Progenitor cell of endocrine pancreas (in vitro differentiated cells): ENCODE measurements around the gene PKMYT1. TPM values are rescaled to one million over a fixed set of nuclear protein-coding genes. Genes with fewer than 3 reads are reported as not detected.
"Not testable (repeated sequence)": the region's sequence is repeated elsewhere in the genome, so short reads cannot be mapped to it uniquely, and the experiment has no call there.

ENCODE experiments used
- DNase-seq: peaks from one replicate; pipeline ENCODE4 v3.0.0; 2021; ENCODE audit warnings: low spot score; ENCODE audit not compliant: unreplicated experiment
- H3K27ac Mint-ChIP-seq: 2 replicates; pipeline ENCODE4 v1.8.0; 2021; ENCODE audit warnings: mild to moderate bottlenecking, moderate library complexity, mixed read lengths
- H3K27me3 Mint-ChIP-seq: 2 replicates; pipeline ENCODE4 v1.8.0; 2021; ENCODE audit warnings: mixed read lengths
- H3K36me3 Mint-ChIP-seq: 2 replicates; pipeline ENCODE4 v1.8.0; 2022; ENCODE audit warnings: mixed read lengths; ENCODE audit not compliant: insufficient read depth
- H3K4me1 Mint-ChIP-seq: 2 replicates; pipeline ENCODE4 v1.8.0; 2021; ENCODE audit warnings: low read depth, mixed read lengths
- H3K4me3 Mint-ChIP-seq: 2 replicates; pipeline ENCODE4 v1.8.0; 2021; ENCODE audit warnings: low read depth, mild to moderate bottlenecking, moderate library complexity, mixed read lengths
- H3K9me3 Mint-ChIP-seq: 2 replicates; pipeline ENCODE4 v1.8.0; 2021; ENCODE audit warnings: low read depth, mixed read lengths
- total RNA-seq: library from RNA; stranded (reverse); gene quantifications from 2 replicates; pipeline ENCODE4 v1.2.1, GENCODE V29; 2021
- TF ChIP-seq, protein P1 (sequence below): fragments of 200-600 bp; sonication (generic); IDR thresholded peaks from one replicate; pipeline ENCODE4 v1.5.0; 2021; ENCODE audit warnings: antibody characterized with exemption, mild to moderate bottlenecking; ENCODE audit not compliant: unreplicated experiment

PKMYT1 gene
- total RNA-seq, 1 donor from 2014 or later, result 36.5 TPM

DNA sequence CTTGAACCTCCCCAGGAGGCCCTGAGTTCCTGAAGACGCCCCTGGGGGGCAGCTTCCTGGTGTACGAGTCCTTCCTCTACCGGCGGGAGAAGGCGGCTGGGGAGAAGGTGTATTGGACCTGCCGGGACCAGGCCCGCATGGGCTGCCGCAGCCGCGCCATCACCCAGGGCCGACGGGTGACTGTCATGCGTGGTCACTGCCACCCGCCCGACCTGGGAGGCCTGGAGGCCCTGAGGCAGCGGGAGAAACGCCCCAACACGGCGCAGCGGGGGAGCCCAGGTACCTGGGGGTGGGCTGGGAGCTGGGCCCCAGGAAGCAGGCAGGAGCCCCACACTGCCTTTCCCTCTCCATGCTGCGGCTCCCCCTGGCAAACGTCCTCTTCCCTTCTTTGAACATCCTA lies 46.5 kb downstream of the PKMYT1 start:
- H3K4me1 Mint-ChIP-seq, result peaks cover 5% of the 10 kb centered on the region
- H3K27ac Mint-ChIP-seq, result no peak overlapping the region
- DNase-seq, result no peak
- no peaks in the 10 kb centered on the region for H3K9me3 Mint-ChIP-seq
- H3K36me3 Mint-ChIP-seq, result peaks cover 6% of the 10 kb centered on the region
- no peak overlapping the region for H3K4me3 Mint-ChIP-seq
- no peaks in the 10 kb centered on the region for H3K27me3 Mint-ChIP-seq
- TF ChIP-seq, protein P1, sequence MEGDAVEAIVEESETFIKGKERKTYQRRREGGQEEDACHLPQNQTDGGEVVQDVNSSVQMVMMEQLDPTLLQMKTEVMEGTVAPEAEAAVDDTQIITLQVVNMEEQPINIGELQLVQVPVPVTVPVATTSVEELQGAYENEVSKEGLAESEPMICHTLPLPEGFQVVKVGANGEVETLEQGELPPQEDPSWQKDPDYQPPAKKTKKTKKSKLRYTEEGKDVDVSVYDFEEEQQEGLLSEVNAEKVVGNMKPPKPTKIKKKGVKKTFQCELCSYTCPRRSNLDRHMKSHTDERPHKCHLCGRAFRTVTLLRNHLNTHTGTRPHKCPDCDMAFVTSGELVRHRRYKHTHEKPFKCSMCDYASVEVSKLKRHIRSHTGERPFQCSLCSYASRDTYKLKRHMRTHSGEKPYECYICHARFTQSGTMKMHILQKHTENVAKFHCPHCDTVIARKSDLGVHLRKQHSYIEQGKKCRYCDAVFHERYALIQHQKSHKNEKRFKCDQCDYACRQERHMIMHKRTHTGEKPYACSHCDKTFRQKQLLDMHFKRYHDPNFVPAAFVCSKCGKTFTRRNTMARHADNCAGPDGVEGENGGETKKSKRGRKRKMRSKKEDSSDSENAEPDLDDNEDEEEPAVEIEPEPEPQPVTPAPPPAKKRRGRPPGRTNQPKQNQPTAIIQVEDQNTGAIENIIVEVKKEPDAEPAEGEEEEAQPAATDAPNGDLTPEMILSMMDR, result no peak

GRCh38 chr16:2933136-2933535 lies 47.1 kb downstream of the PKMYT1 start:
- Mint-ChIP-seq H3K9me3 (no peaks in the 10 kb centered on the region), H3K4me1 (peaks cover 10% of the 10 kb centered on the region), H3K27me3 (no peaks in the 10 kb centered on the region), H3K27ac (no peak overlapping the region), H3K4me3 (no peak overlapping the region), H3K36me3 (peaks cover 6% of the 10 kb centered on the region)
- no peak for DNase-seq
- TF ChIP-seq, protein P1, result no peak

DNA sequence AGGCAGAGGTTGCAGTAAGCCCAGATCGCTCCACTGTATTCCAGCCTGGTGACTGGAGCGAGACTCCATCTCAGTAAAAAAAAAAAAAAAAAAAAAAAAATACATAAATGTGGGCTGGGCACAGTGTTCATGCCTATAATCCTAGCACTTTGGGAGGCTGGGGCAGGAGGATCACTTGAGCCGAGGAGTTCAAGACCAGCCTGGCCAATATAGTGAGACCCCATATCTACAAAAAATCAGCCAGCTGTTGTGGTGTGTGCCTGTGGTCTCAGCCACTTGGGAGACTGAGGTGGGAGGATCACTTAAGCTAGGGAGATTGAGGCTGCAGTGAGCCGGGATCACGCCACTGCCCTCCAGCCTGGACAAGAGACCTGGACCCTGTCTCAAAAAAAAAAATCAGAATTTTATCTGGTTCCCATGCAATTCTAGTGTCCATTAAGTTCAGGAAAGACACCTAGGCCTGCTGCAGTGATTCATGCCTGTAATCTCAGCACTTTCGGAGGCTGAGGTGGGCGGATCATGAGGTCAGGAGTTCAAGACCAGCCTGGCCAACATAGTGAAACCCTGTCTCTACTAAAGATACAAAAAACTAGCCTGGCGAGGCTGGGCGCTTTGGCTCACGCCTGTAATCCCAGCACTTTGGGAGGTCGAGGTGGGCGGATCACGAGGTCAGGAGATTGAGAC lies 48.9 kb downstream of the PKMYT1 start:
- H3K27ac Mint-ChIP-seq, DNase-seq, H3K36me3 Mint-ChIP-seq, H3K27me3 Mint-ChIP-seq, H3K4me3 Mint-ChIP-seq, H3K9me3 Mint-ChIP-seq: not testable (repeated sequence)
- peaks cover 21% of the 10 kb centered on the region for H3K4me1 Mint-ChIP-seq

DNA sequence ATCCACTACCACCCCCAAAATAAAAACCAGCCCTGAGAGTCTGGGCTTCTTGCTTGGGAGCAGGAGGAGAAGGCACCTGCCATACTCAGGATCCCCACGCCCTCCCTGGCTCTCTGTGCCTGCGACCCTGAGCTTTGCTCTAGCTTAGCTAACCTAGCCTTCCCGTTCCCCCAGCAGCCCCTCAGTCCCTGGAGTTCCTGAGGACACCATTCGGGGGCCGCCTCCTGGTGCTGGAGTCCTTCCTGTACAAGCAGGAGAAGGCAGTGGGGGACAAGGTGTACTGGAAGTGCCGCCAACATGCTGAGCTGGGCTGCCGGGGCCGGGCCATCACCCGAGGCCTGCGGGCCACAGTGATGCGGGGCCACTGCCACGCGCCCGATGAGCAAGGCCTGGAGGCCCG lies 50.0 kb downstream of the PKMYT1 start:
- H3K4me1 Mint-ChIP-seq, result peaks cover 24% of the 10 kb centered on the region
- peaks cover 3% of the 10 kb centered on the region for H3K27me3 Mint-ChIP-seq
- H3K27ac Mint-ChIP-seq, result no peak overlapping the region
- no peaks in the 10 kb centered on the region for H3K9me3 Mint-ChIP-seq
- H3K36me3 Mint-ChIP-seq, result peaks cover 4% of the 10 kb centered on the region
- H3K4me3 Mint-ChIP-seq, result no peak overlapping the region
- TF ChIP-seq, protein P1, result no peak
- no peak for DNase-seq

DNA sequence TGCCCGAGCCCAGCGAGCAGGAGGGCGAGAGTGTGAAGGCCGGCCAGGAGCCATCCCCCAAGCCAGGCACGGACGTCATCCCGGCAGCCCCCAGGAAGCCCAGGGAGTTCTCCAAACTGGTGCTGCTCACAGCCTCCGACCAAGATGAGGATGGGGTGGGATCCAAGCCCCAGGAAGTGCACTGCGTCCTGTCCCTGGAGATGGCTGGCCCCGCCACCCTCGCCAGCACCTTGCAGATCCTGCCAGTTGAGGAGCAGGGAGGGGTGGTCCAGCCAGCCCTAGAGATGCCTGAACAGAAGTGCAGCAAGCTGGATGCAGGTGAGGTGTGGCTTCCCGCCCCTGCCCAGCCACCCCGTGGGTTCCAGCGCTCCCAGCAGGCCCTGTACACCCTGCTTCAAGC lies 50.6 kb downstream of the PKMYT1 start:
- H3K9me3 Mint-ChIP-seq, result no peaks in the 10 kb centered on the region

More for the DNA sequence above, 50.6 kb downstream of the PKMYT1 start:
- TF ChIP-seq, protein P1, result no peak
- Mint-ChIP-seq H3K4me3 (no peak overlapping the region), H3K27me3 (peaks cover 3% of the 10 kb centered on the region), H3K36me3 (peaks cover 4% of the 10 kb centered on the region), H3K4me1 (peaks cover 24% of the 10 kb centered on the region), H3K27ac (no peak overlapping the region)
- DNase-seq, result no peak
